Measurements from ENCODE around the gene POLD2.

POLD2 gene

DNA sequence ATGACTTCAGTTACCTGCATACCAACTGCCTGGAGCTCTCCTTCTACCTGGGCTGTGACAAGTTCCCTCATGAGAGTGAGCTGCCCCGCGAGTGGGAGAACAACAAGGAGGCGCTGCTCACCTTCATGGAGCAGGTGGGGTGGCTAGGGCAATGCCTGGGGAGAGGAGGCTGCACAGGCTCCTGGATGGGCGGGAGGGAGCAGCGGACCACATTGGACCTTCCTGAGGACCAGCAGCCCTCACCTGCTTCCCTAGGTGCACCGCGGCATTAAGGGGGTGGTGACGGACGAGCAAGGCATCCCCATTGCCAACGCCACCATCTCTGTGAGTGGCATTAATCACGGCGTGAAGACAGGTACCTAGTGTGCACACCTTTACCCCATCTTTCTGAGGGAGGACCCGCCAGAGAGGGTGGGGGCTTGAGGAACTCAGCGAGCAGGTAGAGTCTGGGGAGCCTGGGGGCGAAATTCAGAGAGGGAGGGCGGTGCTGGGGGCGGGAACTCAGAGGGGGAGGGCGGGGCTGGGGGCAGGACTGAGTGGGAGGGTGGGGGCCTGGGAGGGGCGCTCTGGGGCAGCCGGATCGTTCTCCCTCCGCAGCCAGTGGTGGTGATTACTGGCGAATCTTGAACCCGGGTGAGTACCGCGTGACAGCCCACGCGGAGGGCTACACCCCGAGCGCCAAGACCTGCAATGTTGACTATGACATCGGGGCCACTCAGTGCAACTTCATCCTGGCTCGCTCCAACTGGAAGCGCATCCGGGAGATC, 10.2 kb downstream of the POLD2 start:
- DNase-seq, result no peak

DNA sequence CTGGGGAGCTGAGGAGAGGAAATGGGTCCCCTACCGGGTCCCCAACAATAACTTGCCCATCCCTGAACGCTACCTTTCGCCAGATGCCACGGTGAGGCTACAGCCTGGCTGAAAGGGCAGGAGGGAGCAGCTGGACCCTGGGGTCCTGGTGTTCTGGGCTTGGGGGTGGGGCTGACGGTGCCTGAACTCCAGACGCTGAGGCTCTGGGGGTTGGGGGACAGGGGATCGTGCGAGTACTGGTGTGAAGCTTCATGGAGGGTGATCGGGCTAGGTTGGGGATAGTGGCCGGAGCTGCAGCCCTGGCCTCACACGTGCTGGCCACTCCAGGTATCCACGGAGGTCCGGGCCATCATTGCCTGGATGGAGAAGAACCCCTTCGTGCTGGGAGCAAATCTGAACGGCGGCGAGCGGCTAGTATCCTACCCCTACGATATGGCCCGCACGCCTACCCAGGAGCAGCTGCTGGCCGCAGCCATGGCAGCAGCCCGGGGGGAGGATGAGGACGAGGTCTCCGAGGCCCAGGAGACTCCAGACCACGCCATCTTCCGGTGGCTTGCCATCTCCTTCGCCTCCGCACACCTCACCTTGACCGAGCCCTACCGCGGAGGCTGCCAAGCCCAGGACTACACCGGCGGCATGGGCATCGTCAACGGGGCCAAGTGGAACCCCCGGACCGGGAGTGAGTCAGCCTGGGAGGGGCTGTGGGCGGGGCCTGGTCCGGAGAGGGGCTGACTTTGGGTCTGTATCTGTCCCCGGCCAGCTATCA, 10.9 kb downstream of the POLD2 start:
- no peak for DNase-seq

DNA sequence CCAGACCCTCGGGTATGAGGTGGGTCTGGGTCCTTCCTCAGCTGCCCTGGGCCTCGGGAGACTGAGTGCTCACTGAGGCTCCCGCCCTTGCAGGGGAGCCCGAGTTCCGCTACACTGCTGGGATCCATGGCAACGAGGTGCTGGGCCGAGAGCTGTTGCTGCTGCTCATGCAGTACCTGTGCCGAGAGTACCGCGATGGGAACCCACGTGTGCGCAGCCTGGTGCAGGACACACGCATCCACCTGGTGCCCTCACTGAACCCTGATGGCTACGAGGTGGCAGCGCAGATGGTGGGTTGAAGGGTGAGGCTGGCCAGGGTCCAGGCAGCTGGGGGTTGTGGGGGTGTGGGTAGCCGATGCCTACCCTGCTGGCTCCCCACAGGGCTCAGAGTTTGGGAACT, 11.6 kb downstream of the POLD2 start:
- no peak for DNase-seq

DNA sequence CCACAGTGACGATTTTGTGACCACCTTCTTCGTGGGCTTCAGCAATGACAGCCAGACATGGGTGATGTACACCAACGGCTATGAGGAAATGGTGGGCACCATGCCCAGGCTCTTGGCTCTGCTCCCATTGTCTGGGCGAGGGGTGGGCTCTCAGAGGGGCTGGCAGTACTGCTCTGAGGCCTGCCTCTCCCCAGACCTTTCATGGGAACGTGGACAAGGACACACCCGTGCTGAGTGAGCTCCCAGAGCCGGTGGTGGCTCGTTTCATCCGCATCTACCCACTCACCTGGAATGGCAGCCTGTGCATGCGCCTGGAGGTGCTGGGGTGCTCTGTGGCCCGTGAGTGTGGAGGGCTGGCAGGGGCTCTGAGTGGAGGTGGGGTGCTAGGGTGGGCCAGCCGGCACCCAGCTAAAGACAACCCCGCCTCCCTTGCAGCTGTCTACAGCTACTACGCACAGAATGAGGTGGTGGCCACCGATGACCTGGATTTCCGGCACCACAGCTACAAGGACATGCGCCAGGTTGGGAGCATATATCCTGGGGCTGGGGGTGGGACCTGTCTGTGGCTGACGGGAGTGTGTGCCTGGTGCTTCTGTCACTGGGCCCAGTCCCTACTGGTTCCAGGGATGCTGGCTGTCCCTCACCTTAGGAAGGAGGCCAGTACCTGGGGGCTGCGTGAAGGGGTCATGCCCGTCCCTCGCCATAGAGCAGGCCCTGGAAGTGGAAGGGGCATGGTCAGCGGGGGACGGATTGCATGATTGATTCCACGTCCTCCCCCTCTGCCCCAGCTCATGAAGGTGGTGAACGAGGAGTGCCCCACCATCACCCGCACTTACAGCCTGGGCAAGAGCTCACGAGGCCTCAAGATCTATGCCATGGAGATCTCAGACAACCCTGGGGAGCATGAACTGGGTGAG, 12.4 kb downstream of the POLD2 start:
- peak; percentile 22 for DNase-seq

DNA sequence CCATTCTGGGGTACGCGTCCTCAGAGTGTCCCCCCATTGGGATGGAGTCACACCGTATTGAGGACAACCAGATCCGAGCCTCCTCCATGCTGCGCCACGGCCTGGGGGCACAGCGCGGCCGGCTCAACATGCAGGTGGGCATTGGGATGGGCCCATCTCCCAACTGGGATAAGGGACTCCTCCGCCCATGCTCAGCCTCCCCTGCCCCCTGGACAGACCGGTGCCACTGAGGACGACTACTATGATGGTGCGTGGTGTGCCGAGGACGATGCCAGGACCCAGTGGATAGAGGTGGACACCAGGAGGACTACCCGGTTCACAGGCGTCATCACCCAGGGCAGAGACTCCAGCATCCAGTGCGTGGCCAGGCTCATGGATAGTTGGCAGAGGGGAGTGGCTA, 13.4 kb downstream of the POLD2 start:
- DNase-seq, result no peak

DNA sequence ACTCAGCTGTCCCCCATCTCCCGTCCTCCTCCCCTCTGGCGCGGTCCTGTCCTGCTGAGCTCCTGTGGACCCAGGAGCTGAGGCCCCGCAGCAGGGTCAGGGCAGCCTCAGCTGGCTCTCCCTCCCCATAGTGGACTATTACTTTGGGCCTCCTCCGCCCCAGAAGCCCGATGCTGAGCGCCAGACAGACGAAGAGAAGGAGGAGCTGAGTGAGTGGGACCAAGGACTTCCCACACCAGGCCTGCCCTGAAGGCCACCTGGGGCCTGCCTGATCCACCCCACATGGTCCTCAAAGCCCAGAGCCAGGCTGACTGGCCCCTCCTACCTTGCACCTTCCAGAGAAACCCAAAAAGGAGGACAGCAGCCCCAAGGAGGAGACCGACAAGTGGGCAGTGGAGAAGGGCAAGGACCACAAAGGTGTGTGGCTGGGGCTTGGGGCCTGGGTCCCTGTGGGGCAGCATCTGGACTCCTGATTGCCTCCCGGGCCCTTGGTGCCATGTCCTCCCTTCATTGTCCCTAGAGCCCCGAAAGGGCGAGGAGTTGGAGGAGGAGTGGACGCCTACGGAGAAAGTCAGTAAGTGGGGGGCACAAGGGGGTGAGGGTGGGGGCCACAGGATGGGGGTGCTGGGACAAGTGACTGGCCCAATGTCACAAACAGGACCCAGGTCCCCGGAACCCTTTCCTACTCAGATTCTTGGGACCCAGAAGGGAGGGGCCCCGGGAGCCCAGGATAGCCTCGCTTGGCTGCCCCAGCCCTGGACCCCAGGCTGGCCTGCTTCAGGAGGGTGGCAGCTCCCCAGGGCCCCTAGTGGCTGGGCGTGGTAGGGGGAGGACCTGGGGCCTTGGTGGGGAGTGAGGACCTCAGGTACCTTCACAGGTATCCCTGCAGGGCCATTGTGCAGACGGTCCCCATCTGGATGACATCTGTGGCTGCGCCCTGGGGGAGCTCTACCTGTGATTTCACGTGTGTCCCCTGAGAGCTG, 14.3 kb downstream of the POLD2 start:
- no peak for DNase-seq

DNA sequence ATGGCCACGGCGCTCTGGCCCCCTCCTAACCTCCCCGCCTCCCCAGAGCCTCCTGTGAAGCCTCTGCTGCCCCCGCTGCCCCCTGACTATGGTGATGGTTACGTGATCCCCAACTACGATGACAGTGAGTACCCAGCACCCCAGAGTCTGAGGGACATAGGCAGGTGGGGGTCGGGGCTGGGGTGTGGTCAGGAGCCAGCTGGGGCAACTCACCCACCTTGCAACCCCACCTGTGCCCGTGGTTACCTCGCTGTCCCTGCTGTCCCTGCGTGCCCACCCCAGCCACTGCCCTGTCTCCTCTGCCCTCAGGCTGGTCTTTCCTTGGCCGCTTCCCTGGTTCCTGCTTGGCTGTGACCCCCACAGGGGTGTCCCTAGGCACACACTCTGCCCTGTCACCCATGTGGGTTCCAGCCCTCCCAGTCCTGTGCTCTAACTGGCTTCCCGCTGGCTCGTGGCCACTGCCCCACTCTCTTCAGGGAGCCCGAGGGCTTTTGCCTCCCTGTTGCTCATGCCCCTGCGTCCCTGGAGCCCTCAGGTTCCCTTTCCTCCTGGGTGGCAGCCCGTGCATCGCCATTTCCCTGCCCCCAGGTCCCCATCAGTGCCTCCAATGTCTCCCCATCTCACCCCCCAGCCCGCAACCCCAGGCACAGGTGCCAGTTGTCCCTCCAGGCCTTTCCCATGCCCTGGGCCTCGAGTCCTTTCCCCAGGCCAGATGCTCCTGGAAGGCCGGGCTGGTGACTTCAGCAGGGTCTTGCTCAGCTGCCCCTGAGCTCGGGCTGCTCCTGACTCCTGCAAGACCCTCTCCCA, 15.2 kb downstream of the POLD2 start:
- DNase-seq, result no peak

DNA sequence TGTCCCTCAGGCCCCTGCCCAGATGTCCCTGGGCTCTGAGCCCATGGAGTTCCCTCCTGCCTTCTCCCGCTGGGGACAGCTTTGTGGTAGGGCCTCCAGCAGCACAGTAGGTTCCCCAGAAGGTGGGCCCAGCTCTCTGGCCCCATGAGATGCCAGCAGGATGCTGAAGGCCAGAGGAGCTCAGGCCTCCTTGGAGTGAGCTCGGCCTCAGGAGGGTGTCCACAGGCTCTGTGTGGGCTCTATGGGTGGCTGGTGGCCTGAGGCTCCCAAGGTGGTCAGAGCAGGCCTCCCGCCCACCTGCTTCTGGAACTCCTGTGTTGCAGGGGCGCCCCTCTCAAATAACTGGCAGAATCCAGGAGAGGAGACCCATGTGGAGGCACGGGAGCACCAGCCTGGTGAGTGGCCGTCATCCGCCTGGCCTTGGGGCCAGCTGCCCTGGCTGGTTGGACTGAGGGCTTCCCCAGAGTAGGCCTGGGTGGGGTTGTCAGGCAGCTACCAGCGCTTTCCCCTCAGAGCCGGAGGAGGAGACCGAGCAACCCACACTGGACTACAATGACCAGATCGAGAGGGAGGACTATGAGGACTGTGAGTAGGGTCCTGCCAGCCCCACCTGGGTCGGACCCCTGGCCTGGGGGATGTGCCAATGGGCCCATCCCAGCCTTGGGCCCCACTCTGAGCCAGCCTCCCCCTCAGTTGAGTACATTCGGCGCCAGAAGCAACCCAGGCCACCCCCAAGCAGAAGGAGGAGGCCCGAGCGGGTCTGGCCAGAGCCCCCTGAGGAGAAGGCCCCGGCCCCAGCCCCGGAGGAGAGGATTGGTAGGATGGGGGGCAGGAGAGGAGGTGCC, 16.0 kb downstream of the POLD2 start:
- DNase-seq, result no peak

DNA sequence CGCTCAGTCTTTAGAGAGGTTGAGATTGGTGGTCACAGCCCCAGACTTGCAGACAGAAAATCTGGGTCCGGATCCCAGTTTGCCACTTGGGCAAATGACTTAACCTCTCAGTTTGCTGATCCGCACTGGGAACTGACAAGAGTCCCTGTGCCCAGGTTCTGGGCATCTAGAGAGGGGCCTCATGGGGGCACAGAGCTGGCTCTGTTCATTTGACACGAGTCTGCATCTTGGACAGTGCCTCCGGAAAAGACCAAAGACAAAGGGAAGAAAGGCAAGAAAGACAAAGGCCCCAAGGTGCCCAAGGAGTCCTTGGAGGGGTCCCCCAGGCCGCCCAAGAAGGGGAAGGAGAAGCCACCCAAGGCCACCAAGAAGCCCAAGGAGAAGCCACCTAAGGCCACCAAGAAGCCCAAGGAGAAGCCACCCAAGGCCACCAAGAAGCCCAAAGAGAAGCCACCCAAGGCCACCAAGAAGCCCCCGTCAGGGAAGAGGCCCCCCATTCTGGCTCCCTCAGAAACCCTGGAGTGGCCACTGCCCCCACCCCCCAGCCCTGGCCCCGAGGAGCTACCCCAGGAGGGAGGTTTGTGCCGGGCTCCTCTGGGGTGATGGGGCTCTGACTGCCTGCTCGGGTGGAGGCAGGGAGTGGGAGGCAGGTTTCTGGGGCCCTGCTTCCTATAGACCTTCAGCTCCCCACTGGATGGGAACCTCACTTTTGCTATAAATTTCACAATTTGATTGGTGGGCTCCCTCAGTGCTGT, 16.9 kb downstream of the POLD2 start:
- no peak for DNase-seq

DNA sequence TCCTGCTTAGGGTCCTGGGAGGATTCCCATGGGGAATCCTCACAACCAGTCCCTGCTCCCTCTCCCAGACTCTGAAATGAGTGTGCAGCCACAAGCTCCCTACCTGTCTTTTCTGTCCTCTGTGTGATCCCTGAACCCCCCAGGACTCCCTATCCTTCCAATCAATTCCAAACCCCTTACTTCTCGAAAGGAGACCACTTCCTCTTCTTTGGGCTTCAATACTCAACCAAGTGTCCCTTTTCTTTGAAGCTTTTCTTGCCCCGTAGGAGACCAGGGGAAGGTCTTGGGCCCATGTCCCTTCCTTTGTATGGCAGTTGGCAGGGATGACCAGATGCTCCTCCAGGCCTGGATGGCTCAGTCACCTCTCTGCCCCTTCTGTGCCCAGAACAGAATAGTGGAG, 17.5 kb downstream of the POLD2 start:
- no peak for DNase-seq

DNA sequence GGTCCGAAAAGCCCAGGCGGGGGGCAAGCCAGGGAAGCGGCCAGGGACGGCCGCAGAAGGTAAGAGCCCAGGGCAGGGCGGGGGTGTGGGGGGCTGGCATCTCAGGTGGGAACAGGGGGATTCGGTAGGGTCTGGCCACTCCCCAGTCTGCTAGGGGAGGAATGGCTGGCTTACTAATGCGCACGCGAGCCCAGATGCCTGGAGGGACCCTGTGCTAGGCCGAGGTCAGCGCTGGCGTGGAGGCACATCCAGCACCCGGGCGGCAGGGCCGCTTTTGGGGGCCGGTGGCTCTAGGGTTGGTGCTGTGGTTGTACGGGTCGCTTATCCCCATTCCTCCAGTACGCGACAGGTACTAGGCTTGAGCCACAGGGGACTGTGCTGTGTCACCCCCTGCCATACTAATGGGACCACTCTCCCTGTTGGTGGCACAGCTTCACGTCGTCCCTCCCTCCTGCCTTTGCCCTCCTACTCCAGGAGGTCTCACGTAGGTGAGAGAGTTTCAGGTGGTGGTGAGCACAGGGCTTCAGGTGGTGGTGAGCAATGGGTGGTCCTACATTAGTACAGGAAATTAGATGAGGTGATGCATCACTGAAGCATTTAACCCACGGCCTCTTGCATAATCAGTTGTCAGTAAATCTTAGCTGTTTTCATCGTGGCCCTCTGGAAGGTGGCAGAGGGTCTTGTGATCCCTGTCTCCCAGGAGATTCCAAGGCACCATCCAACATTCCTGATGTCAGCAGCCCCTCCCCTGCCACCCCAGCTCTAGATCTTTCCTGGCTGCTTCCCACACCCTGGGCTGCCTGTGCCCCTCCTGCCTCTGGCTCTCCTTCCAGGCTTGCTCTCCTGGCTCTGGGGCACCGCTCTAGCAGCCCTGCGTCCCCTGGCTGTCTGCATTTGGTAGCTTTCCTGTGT, 18.2 kb downstream of the POLD2 start:
- no peak for DNase-seq

DNA sequence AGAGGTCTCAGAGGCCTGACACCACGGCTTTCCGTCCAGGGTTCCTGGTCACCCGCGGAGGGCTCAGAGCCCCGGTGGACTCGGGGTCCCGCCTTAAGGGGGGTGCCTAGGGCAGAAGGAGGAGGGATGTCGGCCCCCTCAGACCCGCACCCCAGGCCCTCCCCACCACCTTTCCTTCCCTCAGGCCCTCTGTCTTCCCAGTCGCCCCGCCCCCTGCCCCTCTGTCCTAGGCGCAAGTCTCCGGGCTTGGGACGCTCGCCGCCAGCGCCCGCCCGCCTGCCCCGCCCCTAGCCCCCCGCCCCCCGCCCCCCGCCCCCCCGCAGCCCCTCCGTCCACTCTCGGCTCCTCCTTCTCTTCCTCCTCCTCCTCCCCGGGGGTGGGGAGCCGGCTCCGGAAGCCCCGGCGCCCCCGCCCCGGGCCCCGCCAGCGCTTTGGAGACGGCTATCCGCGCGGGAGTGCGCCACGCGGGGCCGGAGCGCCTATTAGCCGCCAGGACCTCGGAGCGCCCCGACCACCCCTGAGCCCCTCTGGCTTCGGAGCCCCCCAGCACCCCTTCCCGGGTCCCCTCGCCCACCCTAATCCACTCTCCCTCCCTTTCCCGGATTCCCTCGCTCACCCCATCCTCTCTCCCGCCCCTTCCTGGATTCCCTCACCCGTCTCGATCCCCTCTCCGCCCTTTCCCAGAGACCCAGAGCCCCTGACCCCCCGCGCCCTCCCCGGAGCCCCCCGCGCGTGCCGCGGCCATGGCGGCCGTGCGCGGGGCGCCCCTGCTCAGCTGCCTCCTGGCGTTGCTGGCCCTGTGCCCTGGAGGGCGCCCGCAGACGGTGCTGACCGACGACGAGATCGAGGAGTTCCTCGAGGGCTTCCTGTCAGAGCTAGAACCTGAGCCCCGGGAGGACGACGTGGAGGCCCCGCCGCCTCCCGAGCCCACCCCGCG, 19.2 kb downstream of the POLD2 start, which contains the start of gene AEBP1:
TSS of gene AEBP1 (plus strand) at position 423 of the 937 bp plus-strand sequence. CDS start at position 744, 321 bp downstream.
- peak; percentile 27 for DNase-seq

DNA sequence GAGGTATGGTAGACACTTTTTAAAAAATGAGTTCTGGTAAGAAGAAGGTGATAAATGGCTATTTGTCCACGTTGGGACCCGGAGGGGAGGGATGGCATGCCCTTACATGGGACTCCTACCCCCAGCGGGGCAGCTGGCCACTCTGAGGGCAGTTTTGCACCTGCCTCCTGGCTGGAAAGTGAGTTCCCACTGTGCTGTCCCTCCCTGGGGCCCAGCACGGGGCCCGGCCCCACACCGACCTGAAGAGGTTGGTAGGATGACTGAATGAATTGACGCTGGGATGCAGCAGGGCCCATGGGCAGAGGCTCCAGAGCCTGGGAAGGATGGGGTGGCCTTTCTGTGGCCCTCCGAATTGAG, 19.8 kb downstream of the POLD2 start:
- no peak for DNase-seq

DNA sequence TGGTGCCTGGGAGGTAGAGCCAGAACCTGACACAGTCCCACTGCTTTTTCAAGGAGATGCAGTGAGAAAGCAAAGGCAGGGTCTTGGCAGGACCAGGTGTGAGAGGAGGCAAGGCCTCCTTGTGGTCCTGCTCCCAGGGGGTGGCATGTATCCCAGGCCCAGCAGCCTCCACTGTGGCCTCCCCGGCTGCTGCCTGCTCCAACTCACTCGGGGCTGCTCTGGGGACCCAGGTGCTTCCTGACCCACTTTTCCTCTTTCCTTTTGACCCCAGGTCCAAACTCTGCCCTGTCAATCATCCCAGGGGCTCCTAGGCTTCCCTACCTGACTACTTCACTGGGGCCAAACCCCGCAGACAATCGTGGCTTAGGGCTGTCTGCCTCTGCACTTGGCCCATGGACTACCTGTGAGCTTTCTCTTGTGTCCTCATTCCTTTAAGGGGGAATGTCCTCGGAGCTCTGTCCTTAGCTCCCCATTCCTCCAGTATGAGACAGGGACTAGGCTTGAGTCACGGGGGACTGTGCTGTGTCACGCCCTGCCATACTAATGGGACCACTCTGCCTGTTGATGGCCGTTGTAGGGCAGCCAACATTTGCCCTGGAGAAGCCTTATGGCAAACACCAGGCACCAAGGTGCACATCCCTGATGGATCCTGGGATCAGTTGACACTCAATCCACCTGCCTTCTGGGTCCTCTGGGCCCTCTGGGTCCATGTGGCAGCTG, 20.3 kb downstream of the POLD2 start:
- no peak for DNase-seq

DNA sequence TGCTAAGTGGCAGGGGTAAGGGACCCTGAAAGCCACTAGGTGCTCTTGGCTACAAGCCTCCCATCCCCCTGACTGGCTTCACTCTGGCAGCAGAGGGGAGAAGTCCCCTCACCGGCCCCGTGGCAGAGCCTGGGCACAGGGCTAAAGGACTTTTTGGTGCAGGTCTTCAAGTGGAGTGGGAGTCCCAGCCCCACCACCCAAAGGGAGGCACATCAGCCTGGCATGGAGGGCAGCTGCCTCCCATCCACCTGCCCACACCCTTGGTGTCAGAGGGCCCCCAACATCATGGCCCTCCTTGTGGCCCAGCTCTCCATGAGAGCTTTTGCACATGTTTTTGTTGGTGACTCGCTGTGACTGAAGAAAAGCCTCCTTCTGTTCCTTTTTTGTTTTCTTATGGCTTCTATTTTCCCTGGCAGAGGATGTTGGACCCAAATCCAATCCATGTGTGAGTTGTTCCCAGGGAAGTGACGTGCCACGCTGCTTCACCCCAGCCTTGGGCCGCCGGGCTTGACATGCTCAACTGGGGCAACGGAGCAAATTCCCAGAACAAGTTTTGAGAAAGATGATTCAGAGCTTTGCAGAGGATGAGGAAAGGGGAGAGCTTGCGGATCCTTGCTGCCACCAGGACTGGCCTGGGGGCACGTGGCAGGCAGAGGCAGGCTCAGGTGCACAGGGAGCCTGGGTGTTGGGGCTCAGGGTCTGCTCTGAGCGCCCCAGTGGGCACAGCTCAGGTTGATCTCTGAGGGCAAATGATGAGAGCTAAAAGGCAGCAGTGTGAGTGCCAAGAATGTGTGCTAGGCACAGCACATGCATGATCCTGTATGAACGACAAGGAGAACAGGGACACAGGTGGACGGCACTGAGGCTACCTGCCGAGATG, 21.1 kb downstream of the POLD2 start:
- DNase-seq, result no peak
